KMS-11 (cell line): Measurements from ENCODE around the gene BPIFA3.

Source experiments
- H2AFZ ChIP-seq: fragments of 200-600 bp; sonication (generic); 2 replicates; pipeline ENCODE4 v1.6.1; 2016; ENCODE audit warnings: antibody characterized with exemption, mixed run types, low read depth
- H3K27ac ChIP-seq: fragments of 200-600 bp; sonication (generic); 2 replicates; pipeline ENCODE4 v1.6.1; 2016; ENCODE audit warnings: mild to moderate bottlenecking, mixed run types
- H3K27me3 ChIP-seq: fragments of 200-600 bp; sonication (generic); 2 replicates; pipeline ENCODE4 v1.6.1; 2017; ENCODE audit warnings: mild to moderate bottlenecking, low read depth, mixed run types, moderate library complexity; ENCODE audit not compliant: insufficient read depth
- H3K36me3 ChIP-seq: fragments of 200-600 bp; sonication (generic); 2 replicates; pipeline ENCODE4 v1.6.1; 2017; ENCODE audit warnings: mild to moderate bottlenecking, mixed run types; ENCODE audit not compliant: insufficient read depth
- H3K4me1 ChIP-seq: fragments of 200-600 bp; sonication (generic); 2 replicates; pipeline ENCODE4 v1.6.1; 2016; ENCODE audit warnings: mild to moderate bottlenecking, low read depth, mixed run types; ENCODE audit not compliant: poor library complexity, severe bottlenecking
- H3K4me2 ChIP-seq: fragments of 200-600 bp; sonication (generic); 2 replicates; pipeline ENCODE4 v1.7.0; 2016; ENCODE audit warnings: mild to moderate bottlenecking, mixed run types
- H3K4me3 ChIP-seq: fragments of 200-600 bp; sonication (generic); IDR thresholded peaks from 2 replicates; pipeline ENCODE4 v1.6.1; 2017; ENCODE audit warnings: low read depth, low read length, mixed read lengths; ENCODE audit not compliant: insufficient read depth
- H3K79me2 ChIP-seq: fragments of 200-600 bp; sonication (generic); 2 replicates; pipeline ENCODE4 v1.6.1; 2016; ENCODE audit warnings: low read depth, mixed run types; ENCODE audit not compliant: insufficient read depth
- H3K9ac ChIP-seq: fragments of 200-600 bp; sonication (generic); 2 replicates; pipeline ENCODE4 v1.6.1; 2016; ENCODE audit warnings: mild to moderate bottlenecking, mixed run types
- H4K20me1 ChIP-seq: fragments of 200-600 bp; sonication (generic); 2 replicates; pipeline ENCODE4 v1.6.1; 2016; ENCODE audit warnings: mild to moderate bottlenecking, mixed run types; ENCODE audit not compliant: insufficient read depth
- CTCF ChIP-seq: fragments of 200-600 bp; sonication (generic); conservative IDR thresholded peaks from 2 replicates; pipeline ENCODE4 v1.6.1; 2017; ENCODE audit warnings: low read depth, mild to moderate bottlenecking, antibody characterized with exemption, low read length, moderate library complexity, mixed read lengths

The BPIFA3 gene

DNA sequence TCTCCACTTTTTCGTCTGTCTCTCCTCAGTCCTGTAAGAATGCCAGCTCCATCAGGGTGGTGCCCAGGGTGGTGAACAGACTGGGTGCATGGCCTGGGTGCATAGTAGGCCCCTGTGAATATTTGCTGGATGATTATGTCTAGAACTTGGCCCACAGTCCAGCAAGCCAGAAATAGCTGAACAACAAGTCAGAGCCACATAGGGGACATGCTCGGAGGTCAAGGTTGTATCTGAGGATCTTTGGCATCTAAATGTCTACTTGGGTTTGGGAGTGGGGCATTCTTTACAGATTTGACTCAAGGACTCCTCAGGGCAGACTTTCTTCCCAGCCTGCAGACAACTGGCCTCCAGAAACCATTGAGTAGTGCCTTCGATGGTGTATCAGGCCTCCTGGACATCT is 18.1 kb upstream of the BPIFA3 start:
- Histone ChIP-seq H3K36me3 (no peaks in the 10 kb centered on the region), H3K79me2 (no peaks in the 10 kb centered on the region), H3K4me1 (no peaks in the 10 kb centered on the region), H3K27ac (no peak overlapping the region), H3K4me2 (no peak overlapping the region), H3K4me3 (no peak overlapping the region), H3K27me3 (peaks cover 32% of the 10 kb centered on the region; the same call in 1 of the 2 replicates), H4K20me1 (no peaks in the 10 kb centered on the region), H2AFZ (no peak overlapping the region), H3K9ac (no peak overlapping the region)
- no peak for TF ChIP-seq CTCF

- H3K4me3 ChIP-seq, result no peak overlapping the region
- no peak overlapping the region for H3K27ac ChIP-seq
- H4K20me1 ChIP-seq, result no peaks in the 10 kb centered on the region
- no peak for TF ChIP-seq CTCF
- peaks cover 28% of the 10 kb centered on the region; the same call in 1 of the 2 replicates for H3K27me3 ChIP-seq
- no peak overlapping the region for H3K4me2 ChIP-seq
- H2AFZ ChIP-seq, result no peak overlapping the region
- no peaks in the 10 kb centered on the region for H3K36me3 ChIP-seq
- no peak overlapping the region for H3K9ac ChIP-seq
- H3K4me1 ChIP-seq, result no peaks in the 10 kb centered on the region
- no peaks in the 10 kb centered on the region for H3K79me2 ChIP-seq
These were observed 14.7 kb upstream of the BPIFA3 start for GRCh38 chr20:33202451-33202850.

DNA sequence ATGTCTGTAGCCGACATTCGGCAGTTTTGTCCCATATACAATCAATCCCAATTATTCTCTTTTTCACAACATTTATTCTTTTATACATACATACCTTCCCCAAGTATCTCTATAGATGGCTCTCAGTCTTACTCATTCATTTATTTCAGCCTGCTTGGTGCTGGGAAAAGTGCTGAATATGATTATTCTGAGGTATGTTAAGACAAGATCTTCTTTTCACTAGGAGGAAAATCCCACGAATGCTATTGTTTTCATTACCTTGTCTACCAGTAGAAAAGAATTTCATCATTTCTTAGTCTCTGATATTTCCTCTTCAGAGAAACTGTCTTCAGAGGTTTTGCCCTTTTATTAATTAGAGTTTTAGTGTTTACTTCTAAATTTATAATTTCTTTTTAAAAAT is 13.7 kb upstream of the BPIFA3 start:
- no peak overlapping the region for H2AFZ ChIP-seq
- H3K9ac ChIP-seq, result no peak overlapping the region
- H3K4me1 ChIP-seq, result no peaks in the 10 kb centered on the region
- H3K27me3 ChIP-seq, result peaks cover 34% of the 10 kb centered on the region; the same call in 1 of the 2 replicates
- no peak overlapping the region for H3K27ac ChIP-seq
- H4K20me1 ChIP-seq, result no peaks in the 10 kb centered on the region
- H3K4me2 ChIP-seq, result no peak overlapping the region
- H3K36me3 ChIP-seq, result no peaks in the 10 kb centered on the region
- no peaks in the 10 kb centered on the region for H3K79me2 ChIP-seq
- no peak overlapping the region for H3K4me3 ChIP-seq
- TF ChIP-seq CTCF, result no peak

DNA sequence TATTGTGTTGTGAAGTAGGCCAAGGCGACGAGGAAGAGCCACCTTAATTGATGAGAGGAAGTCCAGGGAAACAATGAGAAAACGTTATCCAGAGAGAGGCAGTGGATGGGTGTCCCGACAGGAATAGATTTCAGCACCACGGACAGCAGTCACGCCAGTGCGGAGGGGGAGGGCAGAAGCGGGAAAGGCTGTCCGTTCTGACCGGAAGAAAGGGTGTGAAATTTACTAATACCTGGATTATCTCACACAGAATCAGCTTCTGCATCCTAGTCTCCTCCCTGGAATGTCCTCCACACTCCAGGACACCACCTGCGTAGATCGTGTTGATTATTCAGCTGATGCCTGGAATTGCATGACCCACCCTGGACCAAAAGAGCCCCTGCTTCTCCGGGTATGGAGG is 7.4 kb upstream of the BPIFA3 start:
- Histone ChIP-seq H3K27ac (no peak overlapping the region), H4K20me1 (no peaks in the 10 kb centered on the region), H3K27me3 (peaks cover 53% of the 10 kb centered on the region; the same call in 1 of the 2 replicates), H3K79me2 (no peaks in the 10 kb centered on the region), H2AFZ (no peak overlapping the region), H3K9ac (no peak overlapping the region), H3K4me1 (no peaks in the 10 kb centered on the region), H3K4me3 (no peak overlapping the region), H3K36me3 (no peaks in the 10 kb centered on the region), H3K4me2 (no peak overlapping the region)
- TF ChIP-seq CTCF, result no peak
